H1 (cell line): ENCODE results near the gene SHISA6. TPM values are rescaled to one million over a fixed set of nuclear protein-coding genes. Genes with fewer than 3 reads are reported as not detected.

Experiments
- CHD2 ChIP-seq: IDR thresholded peaks from 2 replicates; pipeline ENCODE4 v1.6.1; 2012; ENCODE audit warnings: low read length, improper control_type of control experiment
- CREB1 ChIP-seq: IDR thresholded peaks from 2 replicates; pipeline ENCODE4 v1.6.1; 2012; ENCODE audit warnings: inconsistent platforms
- GABPA ChIP-seq: IDR thresholded peaks from 2 replicates; pipeline ENCODE4 v1.6.1; 2011; ENCODE audit warnings: mild to moderate bottlenecking, low read length, moderate library complexity, borderline replicate concordance; ENCODE audit not compliant: insufficient read depth
- KDM4A ChIP-seq: IDR thresholded peaks from one replicate; pipeline ENCODE4 v1.7.1; 2012; ENCODE audit warnings: low read depth, mild to moderate bottlenecking, moderate library complexity, low read length, inconsistent platforms; ENCODE audit not compliant: severe bottlenecking
- POLR2A ChIP-seq, 2 experiments: IDR thresholded peaks; 1 replicate in 1 of 2; 2 replicates in 1 of 2; pipeline ENCODE4 v1.6.1; 2011; ENCODE audit warnings: low read depth in 2 of 2, low read length in 2 of 2, mild to moderate bottlenecking in 2 of 2; ENCODE audit errors: control extremely low read depth in 1 of 2
- POU5F1 ChIP-seq: IDR thresholded peaks from 2 replicates; pipeline ENCODE4 v1.6.1; 2011; ENCODE audit warnings: low read depth, mild to moderate bottlenecking, low read length, moderate library complexity
- SP1 ChIP-seq: IDR thresholded peaks from 2 replicates; pipeline ENCODE4 v1.6.1; 2011; ENCODE audit warnings: low read depth, low read length
- SP4 ChIP-seq: IDR thresholded peaks from 2 replicates; pipeline ENCODE4 v1.6.1; 2012; ENCODE audit warnings: low read length, inconsistent platforms
- polyA plus RNA-seq, 7 experiments: library from polyadenylated mRNA; depleted of rRNA in 3 of 7; stranded (reverse) in 5 of 7; unstranded in 2 of 7; fragments of >200 nt in 5 of 7; fragments of 200-250 nt in 2 of 7; gene quantifications; 1 replicate in 5 of 7; 2 replicates in 1 of 7; 4 replicates in 1 of 7; pipeline versions ENCODE4 v1.2.1 to v1.2.3, GENCODE V29; 2011 to 2013; ENCODE audit warnings: missing spikeins in 2 of 7, mixed read lengths in 2 of 7
- total RNA-seq: library from RNA; stranded (reverse); fragmentation: NEBNext Ultra II Directional; extraction: Animal tissue kit (Norgen Biotek cat#: 25700); gene quantifications from 2 replicates; pipeline ENCODE4 v1.2.1, GENCODE V29; 2021
- TF ChIP-seq, protein P1 (sequence below): fragments of 300-600 bp; sonication (generic); IDR thresholded peaks from 2 replicates; pipeline ENCODE4 v1.7.1; 2012; ENCODE audit warnings: low read length, moderate library complexity, mild to moderate bottlenecking, inconsistent platforms; ENCODE audit not compliant: insufficient replicate concordance

Gene SHISA6
- total and polyA plus RNA-seq, 2 of the 8 experiments (the other 6 are each of a cell fraction or from before 2014, with no cell fraction given), result 2.9 to 4.8 TPM

DNA sequence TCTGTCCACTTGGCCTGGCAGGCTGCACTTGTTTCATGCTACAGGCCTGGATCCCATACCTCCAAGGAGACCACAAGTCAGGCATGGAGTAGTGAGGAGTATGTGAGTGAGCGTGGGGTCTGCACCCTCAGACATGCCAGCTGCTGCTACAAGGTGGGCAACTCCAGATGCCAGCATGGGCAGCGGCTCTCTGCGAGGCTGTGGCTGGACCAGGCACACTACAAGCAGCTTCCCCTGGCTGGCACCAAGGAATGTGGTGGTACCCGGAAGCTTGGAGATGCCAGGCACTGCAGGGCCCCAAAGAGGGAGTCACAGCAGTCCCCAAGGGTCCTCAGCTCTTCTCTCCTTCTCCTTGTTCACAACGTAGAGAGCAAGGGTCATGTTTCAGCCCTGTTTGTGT, 341.2 kb downstream of the SHISA6 start (continued):
- TF ChIP-seq, protein P1, sequence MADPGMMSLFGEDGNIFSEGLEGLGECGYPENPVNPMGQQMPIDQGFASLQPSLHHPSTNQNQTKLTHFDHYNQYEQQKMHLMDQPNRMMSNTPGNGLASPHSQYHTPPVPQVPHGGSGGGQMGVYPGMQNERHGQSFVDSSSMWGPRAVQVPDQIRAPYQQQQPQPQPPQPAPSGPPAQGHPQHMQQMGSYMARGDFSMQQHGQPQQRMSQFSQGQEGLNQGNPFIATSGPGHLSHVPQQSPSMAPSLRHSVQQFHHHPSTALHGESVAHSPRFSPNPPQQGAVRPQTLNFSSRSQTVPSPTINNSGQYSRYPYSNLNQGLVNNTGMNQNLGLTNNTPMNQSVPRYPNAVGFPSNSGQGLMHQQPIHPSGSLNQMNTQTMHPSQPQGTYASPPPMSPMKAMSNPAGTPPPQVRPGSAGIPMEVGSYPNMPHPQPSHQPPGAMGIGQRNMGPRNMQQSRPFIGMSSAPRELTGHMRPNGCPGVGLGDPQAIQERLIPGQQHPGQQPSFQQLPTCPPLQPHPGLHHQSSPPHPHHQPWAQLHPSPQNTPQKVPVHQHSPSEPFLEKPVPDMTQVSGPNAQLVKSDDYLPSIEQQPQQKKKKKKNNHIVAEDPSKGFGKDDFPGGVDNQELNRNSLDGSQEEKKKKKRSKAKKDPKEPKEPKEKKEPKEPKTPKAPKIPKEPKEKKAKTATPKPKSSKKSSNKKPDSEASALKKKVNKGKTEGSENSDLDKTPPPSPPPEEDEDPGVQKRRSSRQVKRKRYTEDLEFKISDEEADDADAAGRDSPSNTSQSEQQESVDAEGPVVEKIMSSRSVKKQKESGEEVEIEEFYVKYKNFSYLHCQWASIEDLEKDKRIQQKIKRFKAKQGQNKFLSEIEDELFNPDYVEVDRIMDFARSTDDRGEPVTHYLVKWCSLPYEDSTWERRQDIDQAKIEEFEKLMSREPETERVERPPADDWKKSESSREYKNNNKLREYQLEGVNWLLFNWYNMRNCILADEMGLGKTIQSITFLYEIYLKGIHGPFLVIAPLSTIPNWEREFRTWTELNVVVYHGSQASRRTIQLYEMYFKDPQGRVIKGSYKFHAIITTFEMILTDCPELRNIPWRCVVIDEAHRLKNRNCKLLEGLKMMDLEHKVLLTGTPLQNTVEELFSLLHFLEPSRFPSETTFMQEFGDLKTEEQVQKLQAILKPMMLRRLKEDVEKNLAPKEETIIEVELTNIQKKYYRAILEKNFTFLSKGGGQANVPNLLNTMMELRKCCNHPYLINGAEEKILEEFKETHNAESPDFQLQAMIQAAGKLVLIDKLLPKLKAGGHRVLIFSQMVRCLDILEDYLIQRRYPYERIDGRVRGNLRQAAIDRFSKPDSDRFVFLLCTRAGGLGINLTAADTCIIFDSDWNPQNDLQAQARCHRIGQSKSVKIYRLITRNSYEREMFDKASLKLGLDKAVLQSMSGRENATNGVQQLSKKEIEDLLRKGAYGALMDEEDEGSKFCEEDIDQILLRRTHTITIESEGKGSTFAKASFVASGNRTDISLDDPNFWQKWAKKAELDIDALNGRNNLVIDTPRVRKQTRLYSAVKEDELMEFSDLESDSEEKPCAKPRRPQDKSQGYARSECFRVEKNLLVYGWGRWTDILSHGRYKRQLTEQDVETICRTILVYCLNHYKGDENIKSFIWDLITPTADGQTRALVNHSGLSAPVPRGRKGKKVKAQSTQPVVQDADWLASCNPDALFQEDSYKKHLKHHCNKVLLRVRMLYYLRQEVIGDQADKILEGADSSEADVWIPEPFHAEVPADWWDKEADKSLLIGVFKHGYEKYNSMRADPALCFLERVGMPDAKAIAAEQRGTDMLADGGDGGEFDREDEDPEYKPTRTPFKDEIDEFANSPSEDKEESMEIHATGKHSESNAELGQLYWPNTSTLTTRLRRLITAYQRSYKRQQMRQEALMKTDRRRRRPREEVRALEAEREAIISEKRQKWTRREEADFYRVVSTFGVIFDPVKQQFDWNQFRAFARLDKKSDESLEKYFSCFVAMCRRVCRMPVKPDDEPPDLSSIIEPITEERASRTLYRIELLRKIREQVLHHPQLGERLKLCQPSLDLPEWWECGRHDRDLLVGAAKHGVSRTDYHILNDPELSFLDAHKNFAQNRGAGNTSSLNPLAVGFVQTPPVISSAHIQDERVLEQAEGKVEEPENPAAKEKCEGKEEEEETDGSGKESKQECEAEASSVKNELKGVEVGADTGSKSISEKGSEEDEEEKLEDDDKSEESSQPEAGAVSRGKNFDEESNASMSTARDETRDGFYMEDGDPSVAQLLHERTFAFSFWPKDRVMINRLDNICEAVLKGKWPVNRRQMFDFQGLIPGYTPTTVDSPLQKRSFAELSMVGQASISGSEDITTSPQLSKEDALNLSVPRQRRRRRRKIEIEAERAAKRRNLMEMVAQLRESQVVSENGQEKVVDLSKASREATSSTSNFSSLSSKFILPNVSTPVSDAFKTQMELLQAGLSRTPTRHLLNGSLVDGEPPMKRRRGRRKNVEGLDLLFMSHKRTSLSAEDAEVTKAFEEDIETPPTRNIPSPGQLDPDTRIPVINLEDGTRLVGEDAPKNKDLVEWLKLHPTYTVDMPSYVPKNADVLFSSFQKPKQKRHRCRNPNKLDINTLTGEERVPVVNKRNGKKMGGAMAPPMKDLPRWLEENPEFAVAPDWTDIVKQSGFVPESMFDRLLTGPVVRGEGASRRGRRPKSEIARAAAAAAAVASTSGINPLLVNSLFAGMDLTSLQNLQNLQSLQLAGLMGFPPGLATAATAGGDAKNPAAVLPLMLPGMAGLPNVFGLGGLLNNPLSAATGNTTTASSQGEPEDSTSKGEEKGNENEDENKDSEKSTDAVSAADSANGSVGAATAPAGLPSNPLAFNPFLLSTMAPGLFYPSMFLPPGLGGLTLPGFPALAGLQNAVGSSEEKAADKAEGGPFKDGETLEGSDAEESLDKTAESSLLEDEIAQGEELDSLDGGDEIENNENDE, result no peak
- TF ChIP-seq POLR2A (IDR thresholded peaks at IDR 0.05; ENCODE audit: control extremely low read depth in 1 of 2, low read depth in 2 of 2, low read length in 2 of 2), result no peak
- no peak for TF ChIP-seq SP4
- no peak for TF ChIP-seq CREB1
- no peak for TF ChIP-seq GABPA
- TF ChIP-seq SP1, result no peak
- no peak for TF ChIP-seq KDM4A
- TF ChIP-seq POU5F1, result no peak
- TF ChIP-seq CHD2, result no peak
